Endothelial cell of umbilical vein (primary cell): Measurements from ENCODE around the gene DIP2A. TPM values are rescaled to one million over a fixed set of nuclear protein-coding genes. Genes with fewer than 3 reads are reported as not detected.

Source experiments
- BruUV-seq: library from RNA; stranded (reverse); fragments of 400-500 nt; replicated peaks from 2 replicates; lab custom pipeline; 2021; lab: Mats Ljungman, UMichigan
- CTCF ChIA-PET: fragments of 300-600, 350-600 bp; sonication (Branson Sonifier 250); formaldehyde crosslinking; loops from one replicate; lab custom pipeline; 2021; ENCODE audit warnings: antibody characterized with exemption, inconsistent platforms; lab: Charles Lee
- POLR2A ChIA-PET: fragments of 300-600, 350-600 bp; sonication (Branson Sonifier 250); formaldehyde crosslinking; loops from one replicate; lab custom pipeline; 2021; ENCODE audit warnings: antibody characterized with exemption, inconsistent platforms; lab: Charles Lee
- DNase-seq: peaks from one replicate; pipeline ENCODE4 v3.0.0-alpha.2; 2011; ENCODE audit warnings: low read depth, low spot score
- FAIRE-seq: peaks from 2 replicates; lab custom pipeline; 2011; peaks lifted over from hg19 to GRCh38; lab: Jason Lieb, UNC
- H2AFZ ChIP-seq: 2 replicates; pipeline ENCODE4 v1.6.0; 2012; ENCODE audit warnings: low read depth, low read length, control low read depth, inconsistent platforms
- H3K27ac ChIP-seq: 2 replicates; pipeline ENCODE4 v1.5.1; 2011; ENCODE audit warnings: low read depth, mild to moderate bottlenecking, control low read depth, low read length, moderate library complexity; ENCODE audit not compliant: insufficient read depth
- H3K27me3 ChIP-seq, 2 experiments: 2 replicates each; pipeline versions ENCODE4 v1.6.0 to v1.6.1; 2011; ENCODE audit warnings: low read length in 2 of 2, mixed read lengths in 1 of 2; ENCODE audit not compliant: control insufficient read depth in 2 of 2, insufficient read depth in 2 of 2
- H3K36me3 ChIP-seq, 2 experiments: 2 replicates in 1 of 2; 3 replicates in 1 of 2; pipeline ENCODE4 v1.5.1; 2011; ENCODE audit warnings: low read length in 2 of 2, mild to moderate bottlenecking in 1 of 2, moderate library complexity in 1 of 2; ENCODE audit not compliant: control insufficient read depth in 2 of 2, insufficient read depth in 2 of 2; ENCODE audit errors: extremely low read depth in 1 of 2
- H3K4me1 ChIP-seq: 3 replicates; pipeline ENCODE4 v1.5.1; 2011; ENCODE audit warnings: mild to moderate bottlenecking, low read length; ENCODE audit not compliant: control insufficient read depth, insufficient read depth; ENCODE audit errors: extremely low read depth
- H3K4me2 ChIP-seq: 2 replicates; pipeline ENCODE4 v1.6.1; 2011; ENCODE audit warnings: low read length, control low read depth, mixed read lengths; ENCODE audit not compliant: insufficient read depth
- H3K4me3 ChIP-seq, 3 experiments: fragments of 200-600 bp in 1 of 3; sonication (generic), shearing (Covaris generic) in 1 of 3; replicated peaks in 1 of 3; 2 replicates each; pipeline ENCODE4 v1.5.1; 2011 to 2016; ENCODE audit warnings: control low read depth in 3 of 3, low read length in 3 of 3, mild to moderate bottlenecking in 2 of 3, inconsistent platforms in 1 of 3, low read depth in 1 of 3, moderate library complexity in 1 of 3; ENCODE audit not compliant: insufficient read depth in 1 of 3
- H3K79me2 ChIP-seq: 2 replicates; pipeline ENCODE4 v1.6.0; 2012; ENCODE audit warnings: low read length, inconsistent platforms; ENCODE audit not compliant: control insufficient read depth, insufficient read depth
- H3K9ac ChIP-seq: replicated peaks from 2 replicates; pipeline ENCODE3; 2011; ENCODE audit warnings: low read length, control low read depth; ENCODE audit not compliant: insufficient read depth; ENCODE audit errors: extremely low read depth
- H3K9me1 ChIP-seq: replicated peaks from 3 replicates; pipeline ENCODE4 v1.6.0; 2011; ENCODE audit warnings: mild to moderate bottlenecking, low read length; ENCODE audit not compliant: control insufficient read depth, insufficient read depth; ENCODE audit errors: extremely low read depth
- H3K9me3 ChIP-seq: replicated peaks from 2 replicates; pipeline ENCODE4 v1.5.1; 2012; ENCODE audit warnings: low read length, inconsistent platforms; ENCODE audit not compliant: control insufficient read depth, insufficient read depth
- H4K20me1 ChIP-seq: replicated peaks from 2 replicates; pipeline ENCODE3; 2011; ENCODE audit warnings: mild to moderate bottlenecking, low read length; ENCODE audit not compliant: control insufficient read depth, insufficient read depth; ENCODE audit errors: extremely low read depth
- EZH2 ChIP-seq: IDR thresholded peaks from 2 replicates; pipeline ENCODE4 v1.6.1; 2012; ENCODE audit warnings: borderline replicate concordance, low read depth, mild to moderate bottlenecking, moderate library complexity, low read length, inconsistent platforms; ENCODE audit not compliant: severe bottlenecking
- FOS ChIP-seq: IDR thresholded peaks from 2 replicates; pipeline ENCODE4 v1.6.1; 2011; ENCODE audit warnings: mild to moderate bottlenecking, low read length, moderate library complexity, borderline replicate concordance; ENCODE audit not compliant: insufficient read depth
- GATA2 ChIP-seq: IDR thresholded peaks from 2 replicates; pipeline ENCODE4 v1.7.0; 2011; ENCODE audit warnings: low read depth, mild to moderate bottlenecking, moderate library complexity, mixed read lengths, low read length; ENCODE audit not compliant: insufficient read length, insufficient read depth
- JUN ChIP-seq: IDR thresholded peaks from 2 replicates; pipeline ENCODE4 v1.6.1; 2011; ENCODE audit warnings: borderline replicate concordance, low read depth; ENCODE audit not compliant: insufficient read length, insufficient read depth
- MYC ChIP-seq: IDR thresholded peaks from one replicate; pipeline ENCODE4 v1.6.1; 2011; ENCODE audit warnings: mild to moderate bottlenecking, low read depth, low read length
- POLR2A ChIP-seq: IDR thresholded peaks from 2 replicates; pipeline ENCODE4 v1.6.1; 2012; ENCODE audit warnings: low read depth, mild to moderate bottlenecking, control low read depth, low read length
- POLR2AphosphoS5 ChIP-seq: IDR thresholded peaks from 2 replicates; pipeline ENCODE4 v1.6.1; 2012; ENCODE audit warnings: low read depth, mild to moderate bottlenecking, control low read depth, low read length, moderate library complexity; ENCODE audit not compliant: insufficient read depth
- dilution Hi-C: fragments of 300-500 bp; cut with MboI; formaldehyde crosslinking; loops from one replicate; pipeline ENCODE4 v1.15.0; 2019; ENCODE audit warnings: low sequenced_read_pairs; ENCODE audit not compliant: extremely low pct_ligation_motif_present
- intact Hi-C: fragments of 100-400 bp; cut with micrococcal nuclease; formaldehyde crosslinking; loops from one replicate; pipeline ENCODE4 v1.10.0; 2022
- polyA plus RNA-seq, 4 experiments: library from polyadenylated mRNA; depleted of rRNA in 3 of 4; stranded (reverse) in 3 of 4; unstranded in 1 of 4; fragments of >200 nt; gene quantifications; 2 replicates each; pipeline versions ENCODE4 v1.2.1 to v1.2.3, GENCODE V29; 2011 to 2012; ENCODE audit warnings: missing spikeins in 1 of 4
- total RNA-seq: library from RNA; stranded (reverse); gene quantifications from 2 replicates; pipeline ENCODE4 v1.2.3, GENCODE V29; 2021
- TF ChIP-seq, protein P1 (sequence below): IDR thresholded peaks from 2 replicates; pipeline ENCODE4 v1.6.1; 2011; ENCODE audit not compliant: insufficient read depth, insufficient read length
- TF ChIP-seq, protein P2 (sequence below), 2 donors: IDR thresholded peaks; 1 replicate in 1 of 2; 2 replicates in 1 of 2; pipeline ENCODE4 v1.5.1; 2011; ENCODE audit warnings: low read length in 2 of 2, mild to moderate bottlenecking in 2 of 2, moderate library complexity in 2 of 2, control low read depth in 1 of 2, inconsistent platforms in 1 of 2, low read depth in 1 of 2; ENCODE audit not compliant: insufficient read depth in 1 of 2; ENCODE audit errors: extremely low read depth in 1 of 2

Gene DIP2A
- total and polyA plus RNA-seq, 2 donors (not counting 3 experiments of a cell fraction or from before 2014, with no cell fraction given): 34.5 to 62.1 TPM

DNA sequence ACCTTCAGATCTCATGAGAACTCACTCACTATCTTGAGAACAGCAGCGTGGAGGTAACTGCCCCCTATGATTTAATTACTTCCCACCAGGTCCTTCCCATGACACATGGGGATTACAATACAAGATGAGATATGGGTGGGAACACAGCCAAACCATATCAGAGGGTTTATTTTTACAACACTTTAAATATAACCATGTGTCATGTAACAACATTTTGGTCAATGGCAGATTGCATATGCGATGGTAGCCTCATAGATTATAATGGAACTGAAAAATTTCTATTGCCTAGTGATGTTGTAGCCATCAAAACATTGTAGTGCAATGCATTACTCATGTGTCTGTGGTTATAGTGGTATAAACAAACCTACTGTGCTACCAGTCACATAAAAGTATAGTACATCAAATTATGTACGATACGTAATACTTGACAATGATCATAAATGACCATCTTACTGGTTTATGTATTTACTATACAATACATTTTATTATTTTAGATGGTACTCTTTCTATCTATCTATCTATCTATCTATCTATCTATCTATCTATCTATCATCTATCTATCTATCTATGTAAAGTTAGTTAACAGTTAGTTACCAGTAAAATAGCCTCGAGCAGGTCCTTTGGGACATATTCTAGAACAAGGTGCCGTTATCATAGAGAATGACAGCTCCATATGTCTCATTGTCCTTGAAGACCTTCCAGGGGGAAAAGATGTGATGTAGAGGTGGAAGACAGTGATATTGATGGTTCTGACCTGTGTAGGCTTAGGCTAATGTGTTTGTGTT, 158.8 kb downstream of the DIP2A start:
- Histone ChIP-seq H3K9me3 (no peaks in the 10 kb centered on the region), H3K4me1 (no peaks in the 10 kb centered on the region), H3K9ac (no peak overlapping the region), H3K4me2 (no peak overlapping the region), H3K9me1 (no peaks in the 10 kb centered on the region), H4K20me1 (no peaks in the 10 kb centered on the region), H2AFZ (no peak overlapping the region), H3K4me3 (no peak overlapping the region), H3K27me3 (peaks cover 12 to 16% of the 10 kb centered on the region in 2 experiments), H3K36me3 (no peaks in the 10 kb centered on the region), H3K27ac (no peak overlapping the region), H3K79me2 (no peaks in the 10 kb centered on the region)
- ChIA-PET CTCF (interaction anchor here (1.5 kb wide), 1 partner anchor 22 kb away, joined by 3 read pairs; no protein-coding TSS in a partner anchor), POLR2A (interaction anchor here (0.5 kb wide), 1 partner anchor 18 kb away, joined by 3 read pairs; the partner anchor contains the start of gene PRMT2)
- no peak for TF ChIP-seq POLR2AphosphoS5
- no peak for TF ChIP-seq POLR2A
- TF ChIP-seq EZH2: no peak
- no peak for TF ChIP-seq GATA2
- no peak for TF ChIP-seq FOS
- TF ChIP-seq MYC: no peak
- TF ChIP-seq, protein P1, sequence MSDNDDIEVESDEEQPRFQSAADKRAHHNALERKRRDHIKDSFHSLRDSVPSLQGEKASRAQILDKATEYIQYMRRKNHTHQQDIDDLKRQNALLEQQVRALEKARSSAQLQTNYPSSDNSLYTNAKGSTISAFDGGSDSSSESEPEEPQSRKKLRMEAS: no peak
- no peak for TF ChIP-seq JUN
- TF ChIP-seq, protein P2, sequence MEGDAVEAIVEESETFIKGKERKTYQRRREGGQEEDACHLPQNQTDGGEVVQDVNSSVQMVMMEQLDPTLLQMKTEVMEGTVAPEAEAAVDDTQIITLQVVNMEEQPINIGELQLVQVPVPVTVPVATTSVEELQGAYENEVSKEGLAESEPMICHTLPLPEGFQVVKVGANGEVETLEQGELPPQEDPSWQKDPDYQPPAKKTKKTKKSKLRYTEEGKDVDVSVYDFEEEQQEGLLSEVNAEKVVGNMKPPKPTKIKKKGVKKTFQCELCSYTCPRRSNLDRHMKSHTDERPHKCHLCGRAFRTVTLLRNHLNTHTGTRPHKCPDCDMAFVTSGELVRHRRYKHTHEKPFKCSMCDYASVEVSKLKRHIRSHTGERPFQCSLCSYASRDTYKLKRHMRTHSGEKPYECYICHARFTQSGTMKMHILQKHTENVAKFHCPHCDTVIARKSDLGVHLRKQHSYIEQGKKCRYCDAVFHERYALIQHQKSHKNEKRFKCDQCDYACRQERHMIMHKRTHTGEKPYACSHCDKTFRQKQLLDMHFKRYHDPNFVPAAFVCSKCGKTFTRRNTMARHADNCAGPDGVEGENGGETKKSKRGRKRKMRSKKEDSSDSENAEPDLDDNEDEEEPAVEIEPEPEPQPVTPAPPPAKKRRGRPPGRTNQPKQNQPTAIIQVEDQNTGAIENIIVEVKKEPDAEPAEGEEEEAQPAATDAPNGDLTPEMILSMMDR (IDR thresholded peaks at IDR 0.05; ENCODE audit: extremely low read depth in 1 of 2, insufficient read depth in 1 of 2, low read depth in 1 of 2, low read length in 2 of 2): no peak
- dilution Hi-C loops (no loop called here), intact Hi-C loops (no loop called here)
- no peak for FAIRE-seq
- BruUV-seq: no TSS peak
- peak; percentile 50 for DNase-seq
